Upper lobe of right lung (tissue), 1 donor: ENCODE measurements around the gene LPCAT1. TPM values are rescaled to one million over a fixed set of nuclear protein-coding genes. Genes with fewer than 3 reads are reported as not detected.

Source experiments
- ATAC-seq: fragments of 200-7000 bp; cut with Tn5 transposase; one replicate; pipeline ENCODE4 v1.9.1; 2020; ENCODE audit warnings: mild to moderate bottlenecking, moderate library complexity
- DNase-seq: peaks from one replicate; pipeline ENCODE4 v3.0.0-alpha.2; 2020
- H3K27ac ChIP-seq: fragments of 200-600 bp; one replicate; pipeline ENCODE4 v1.8.0; 2022
- H3K27me3 ChIP-seq: fragments of 200-600 bp; one replicate; pipeline ENCODE4 v1.8.0; 2022; ENCODE audit warnings: mild to moderate bottlenecking
- H3K36me3 ChIP-seq: fragments of 200-600 bp; one replicate; pipeline ENCODE4 v1.8.0; 2022
- H3K4me1 ChIP-seq: fragments of 200-600 bp; one replicate; pipeline ENCODE4 v1.8.0; 2022
- H3K4me3 ChIP-seq: fragments of 200-600 bp; one replicate; pipeline ENCODE4 v1.8.0; 2022; ENCODE audit warnings: mild to moderate bottlenecking
- H3K9me3 ChIP-seq: fragments of 200-600 bp; one replicate; pipeline ENCODE4 v1.8.0; 2022
- CTCF ChIP-seq: fragments of 200-600 bp; IDR thresholded peaks from one replicate; pipeline ENCODE4 v1.8.0; 2022; ENCODE audit warnings: antibody characterized with exemption
- intact Hi-C: fragments of 100-400 bp; cut with DNase I; formaldehyde crosslinking; loops from one replicate; pipeline ENCODE4 v1.11.0; 2022
- total RNA-seq: library from RNA; stranded (reverse); fragmentation: NEBNext Ultra II Directional; extraction: Animal tissue kit (Norgen Biotek cat#: 25700); gene quantifications from one replicate; pipeline ENCODE4 v1.2.1, GENCODE V29; 2021
- donor health status: DM: no; HTN: yes; CAD: no; lungs with severe emphysema.

Gene LPCAT1
- total RNA-seq, 1 donor from 2014 or later, result 690 TPM

DNA sequence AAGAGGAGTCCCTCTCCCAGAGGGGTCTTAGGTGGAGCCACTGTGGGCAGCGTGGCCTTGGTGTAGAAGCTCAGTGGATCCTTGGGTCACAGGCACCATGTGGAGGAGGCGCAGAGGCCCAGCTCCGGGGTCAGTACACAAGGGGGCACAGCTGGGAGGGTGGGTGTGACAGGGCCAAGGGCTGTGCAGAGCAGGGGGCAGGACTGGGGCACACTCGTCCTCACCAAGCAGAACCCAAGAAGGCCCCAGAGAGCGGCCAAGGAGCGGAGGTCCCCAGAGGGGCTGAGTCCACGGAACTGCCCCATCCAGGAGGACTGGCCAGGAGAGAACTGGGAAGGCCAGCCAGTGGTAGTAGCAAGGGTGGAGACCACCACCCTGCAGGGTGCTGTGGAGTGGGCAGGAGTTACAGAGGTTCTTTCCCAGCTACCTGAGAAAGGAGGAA lies 2.5 kb upstream of the LPCAT1 start:
- H3K9me3 ChIP-seq, result no peaks in the 10 kb centered on the region
- TF ChIP-seq CTCF, result no peak
- H3K4me1 ChIP-seq, result peaks cover 15% of the 10 kb centered on the region
- no peak overlapping the region for H3K4me3 ChIP-seq
- no peak overlapping the region for H3K27ac ChIP-seq
- ATAC-seq (no peak), DNase-seq (peak; percentile 53)
- intact Hi-C loops, result no loop called here
- H3K36me3 ChIP-seq, result no peaks in the 10 kb centered on the region
- no peaks in the 10 kb centered on the region for H3K27me3 ChIP-seq

DNA sequence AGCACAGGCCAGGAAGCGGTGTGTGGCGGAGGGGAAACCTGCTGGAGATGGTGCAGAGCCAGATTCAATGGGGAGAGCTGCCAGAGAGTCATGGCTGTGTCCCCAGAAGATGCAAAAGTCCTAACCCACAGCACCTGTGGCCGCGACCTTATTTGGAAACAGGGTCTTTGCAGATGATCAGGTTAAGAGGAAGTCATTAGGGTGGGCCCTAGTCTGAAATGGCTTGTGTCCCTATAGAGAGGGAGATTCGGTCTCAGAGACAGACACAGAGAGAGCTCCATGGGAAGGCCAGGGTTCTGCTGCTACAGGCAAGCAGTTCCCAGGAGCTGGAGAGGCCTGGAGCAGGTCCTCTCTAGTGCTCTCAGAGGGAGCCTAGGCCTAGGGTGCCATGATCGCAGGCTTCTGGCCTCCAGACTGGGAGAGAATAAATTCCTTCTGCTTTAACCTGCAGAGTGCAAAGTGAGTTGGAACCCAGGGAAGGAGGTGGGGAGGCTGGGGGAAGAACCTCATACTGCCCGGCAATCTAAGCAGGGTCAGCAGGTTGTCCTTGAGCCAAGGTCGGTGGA lies 1.9 kb upstream of the LPCAT1 start:
- Histone ChIP-seq H3K27me3 (no peaks in the 10 kb centered on the region), H3K27ac (no peak overlapping the region), H3K4me1 (peaks cover 15% of the 10 kb centered on the region), H3K9me3 (no peaks in the 10 kb centered on the region), H3K36me3 (peaks cover 4% of the 10 kb centered on the region), H3K4me3 (no peak overlapping the region)
- ATAC-seq (no peak), DNase-seq (peak; percentile 32)
- no peak for TF ChIP-seq CTCF
- intact Hi-C loops, result no loop called here

DNA sequence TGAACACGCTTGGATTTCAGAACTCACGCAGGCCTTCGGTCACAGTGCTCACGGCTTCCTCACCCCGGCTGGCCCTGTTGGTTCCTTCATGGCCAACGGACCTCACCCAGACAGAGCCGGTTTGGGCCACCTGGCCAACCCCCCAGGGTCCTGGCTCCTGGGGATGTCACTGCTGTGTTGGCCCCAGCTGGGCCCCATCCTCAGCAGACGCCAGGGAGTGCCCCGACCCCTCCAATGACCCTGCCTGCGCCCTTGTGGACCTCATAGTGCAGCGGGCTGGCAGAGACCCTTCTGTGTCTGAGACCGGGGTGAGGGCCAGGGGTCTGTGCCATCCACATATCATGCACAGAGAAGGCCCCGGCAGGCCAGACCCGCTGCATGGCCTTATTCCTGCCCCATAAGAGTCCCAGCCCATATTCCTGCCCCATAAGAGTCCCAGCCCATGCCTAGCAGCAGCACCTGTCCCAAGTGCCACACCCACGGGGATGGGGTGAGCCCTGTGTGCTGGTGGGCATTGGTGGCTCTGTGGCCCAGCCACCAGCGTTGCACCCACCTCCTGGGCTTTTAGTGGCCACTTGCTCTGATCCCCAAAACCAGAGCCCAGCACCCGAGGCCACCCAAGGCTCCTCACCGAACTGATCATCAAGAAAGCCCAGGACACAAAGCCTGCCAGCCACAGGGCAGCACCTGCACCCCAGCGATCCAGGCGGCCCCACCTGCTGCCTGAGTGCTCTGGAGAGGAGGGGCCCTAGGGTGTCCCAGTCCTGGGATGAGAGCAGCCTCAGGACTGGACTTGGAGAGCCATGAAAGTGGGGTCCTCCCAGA lies 1.3 kb upstream of the LPCAT1 start:
- intact Hi-C loops, result no loop called here
- TF ChIP-seq CTCF, result no peak
- DNase-seq (peak; percentile 67), ATAC-seq (no peak)
- H3K9me3 ChIP-seq, result no peaks in the 10 kb centered on the region
- no peak overlapping the region for H3K4me3 ChIP-seq
- peaks cover 8% of the 10 kb centered on the region for H3K36me3 ChIP-seq
- H3K4me1 ChIP-seq, result peaks cover 15% of the 10 kb centered on the region
- H3K27ac ChIP-seq, result no peak overlapping the region
- no peaks in the 10 kb centered on the region for H3K27me3 ChIP-seq

DNA sequence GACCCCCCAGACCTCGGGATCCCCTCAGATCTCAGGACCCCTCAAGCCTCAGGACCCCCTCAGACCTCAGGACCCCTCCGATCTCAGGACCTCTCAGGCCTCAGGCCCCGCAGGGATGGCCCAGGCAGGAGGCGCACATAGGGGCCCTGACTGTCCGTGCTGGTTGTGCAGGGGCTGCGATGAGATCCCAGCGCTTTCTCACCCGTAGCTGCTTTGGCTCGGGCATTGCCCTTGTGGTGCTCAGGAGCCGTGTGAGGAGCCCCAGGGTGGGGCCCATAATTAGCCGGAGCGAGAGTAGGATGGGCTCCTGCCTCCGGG lies 680 bp upstream of the LPCAT1 start:
- ATAC-seq, result no peak
- no peaks in the 10 kb centered on the region for H3K27me3 ChIP-seq
- TF ChIP-seq CTCF, result no peak
- no peak for DNase-seq
- peaks cover 14% of the 10 kb centered on the region for H3K36me3 ChIP-seq
- peaks cover 17% of the 10 kb centered on the region for H3K4me1 ChIP-seq
- peak overlapping the region; percentile 93 for H3K27ac ChIP-seq
- peak overlapping the region; percentile 73 for H3K4me3 ChIP-seq
- intact Hi-C loops, result no loop called here
- no peaks in the 10 kb centered on the region for H3K9me3 ChIP-seq

GRCh38 chr5:1523480-1523792 lies 324 bp downstream of the LPCAT1 start:
- DNase-seq, result no peak
- H3K4me1 ChIP-seq, result peaks cover 25% of the 10 kb centered on the region
- no peaks in the 10 kb centered on the region for H3K9me3 ChIP-seq
- H3K27me3 ChIP-seq, result no peaks in the 10 kb centered on the region
- peak overlapping the region; percentile 81 for H3K27ac ChIP-seq
- intact Hi-C loops, result no loop called here
- ATAC-seq, result peak; percentile 0
- H3K4me3 ChIP-seq, result peak overlapping the region; percentile 73
- peaks cover 24% of the 10 kb centered on the region for H3K36me3 ChIP-seq
- no peak for TF ChIP-seq CTCF
